H1 (cell line): ENCODE data around the gene PTPN9. TPM values are rescaled to one million over a fixed set of nuclear protein-coding genes. Genes with fewer than 3 reads are reported as not detected.

ENCODE experiments used
- ATF3 ChIP-seq: IDR thresholded peaks from 2 replicates; pipeline ENCODE4 v1.6.1; 2011; ENCODE audit warnings: low read depth, mild to moderate bottlenecking, low read length; ENCODE audit not compliant: insufficient read depth
- BACH1 ChIP-seq: IDR thresholded peaks from 2 replicates; pipeline ENCODE4 v1.6.1; 2012; ENCODE audit warnings: low read length, improper control_type of control experiment
- BRCA1 ChIP-seq: IDR thresholded peaks from 2 replicates; pipeline ENCODE4 v1.6.1; 2012; ENCODE audit warnings: low read depth, low read length, improper control_type of control experiment
- CBX5 ChIP-seq: fragments of 300-800, 300-1000 bp; sonication (generic); IDR thresholded peaks from 2 replicates; pipeline ENCODE4 v1.7.1; 2016; ENCODE audit warnings: antibody characterized with exemption, low read length, low read depth
- CBX8 ChIP-seq: fragments of 300-800, 300-1000 bp; sonication (generic); IDR thresholded peaks from 2 replicates; pipeline ENCODE4 v1.7.1; 2016; ENCODE audit warnings: low read depth, low read length, borderline replicate concordance
- CHD1 ChIP-seq: IDR thresholded peaks from 2 replicates; pipeline ENCODE4 v1.6.1; 2012; ENCODE audit warnings: low read depth, low read length, improper control_type of control experiment
- CHD2 ChIP-seq: IDR thresholded peaks from 2 replicates; pipeline ENCODE4 v1.6.1; 2012; ENCODE audit warnings: low read length, improper control_type of control experiment
- EZH2 ChIP-seq: fragments of 200-600 bp; sonication (generic); IDR thresholded peaks from 2 replicates; pipeline ENCODE4 v1.7.1; 2012; ENCODE audit warnings: low read depth, mild to moderate bottlenecking, moderate library complexity, low read length, inconsistent platforms; ENCODE audit not compliant: severe bottlenecking
- GTF2F1 ChIP-seq: IDR thresholded peaks from 2 replicates; pipeline ENCODE4 v1.6.1; 2012; ENCODE audit warnings: low read depth, low read length, improper control_type of control experiment, borderline replicate concordance
- JUN ChIP-seq: IDR thresholded peaks from 2 replicates; pipeline ENCODE4 v1.6.1; 2011; ENCODE audit warnings: low read depth, mild to moderate bottlenecking, improper control_type of control experiment, low read length
- KDM1A ChIP-seq: fragments of 200-600, 300-600 bp; sonication (generic); IDR thresholded peaks from 2 replicates; pipeline ENCODE4 v1.7.1; 2016; ENCODE audit warnings: mild to moderate bottlenecking, low read length, borderline replicate concordance
- MAFK ChIP-seq: IDR thresholded peaks from 2 replicates; pipeline ENCODE4 v1.6.1; 2012; ENCODE audit warnings: low read depth, mild to moderate bottlenecking, improper control_type of control experiment, low read length
- PHF8 ChIP-seq: fragments of 200-600 bp; sonication (generic); conservative IDR thresholded peaks from 2 replicates; pipeline ENCODE4 v1.7.1; 2012; ENCODE audit warnings: low read depth, mild to moderate bottlenecking, inconsistent platforms, low read length, moderate library complexity
- POLR2AphosphoS5 ChIP-seq: IDR thresholded peaks from 2 replicates; pipeline ENCODE4 v1.6.1; 2011; ENCODE audit warnings: low read depth, low read length
- RXRA ChIP-seq: IDR thresholded peaks from 2 replicates; pipeline ENCODE4 v1.6.1; 2011; ENCODE audit warnings: low read depth, mild to moderate bottlenecking, low read length, moderate library complexity; ENCODE audit not compliant: insufficient read depth
- SIX5 ChIP-seq: IDR thresholded peaks from 2 replicates; pipeline ENCODE4 v1.6.1; 2011; ENCODE audit warnings: mild to moderate bottlenecking, low read depth, low read length
- SRF ChIP-seq: IDR thresholded peaks from 2 replicates; pipeline ENCODE4 v1.6.1; 2011; ENCODE audit warnings: mild to moderate bottlenecking, low read depth, low read length, moderate library complexity
- TCF12 ChIP-seq: IDR thresholded peaks from 2 replicates; pipeline ENCODE4 v1.6.1; 2011; ENCODE audit warnings: low read depth, mild to moderate bottlenecking, low read length
- TEAD4 ChIP-seq: IDR thresholded peaks from 2 replicates; pipeline ENCODE4 v1.6.1; 2012; ENCODE audit warnings: low read depth, low read length, inconsistent platforms, mixed read lengths
- polyA plus RNA-seq, 7 experiments: library from polyadenylated mRNA; depleted of rRNA in 3 of 7; stranded (reverse) in 5 of 7; unstranded in 2 of 7; fragments of >200 nt in 5 of 7; fragments of 200-250 nt in 2 of 7; gene quantifications; 1 replicate in 5 of 7; 2 replicates in 1 of 7; 4 replicates in 1 of 7; pipeline versions ENCODE4 v1.2.1 to v1.2.3, GENCODE V29; 2011 to 2013; ENCODE audit warnings: missing spikeins in 2 of 7, mixed read lengths in 2 of 7
- total RNA-seq: library from RNA; stranded (reverse); fragmentation: NEBNext Ultra II Directional; extraction: Animal tissue kit (Norgen Biotek cat#: 25700); gene quantifications from 2 replicates; pipeline ENCODE4 v1.2.1, GENCODE V29; 2021

The PTPN9 gene
- total and polyA plus RNA-seq, 2 of the 8 experiments (the other 6 are each of a cell fraction or from before 2014, with no cell fraction given), result 46.6 to 57.4 TPM

- no peak for TF ChIP-seq CBX8
- TF ChIP-seq CBX5, result no peak
- peak; percentile 73; the same call in 1 of the 2 replicates for TF ChIP-seq POLR2AphosphoS5
- no peak for TF ChIP-seq ATF3
- TF ChIP-seq SIX5, result no peak
- no peak for TF ChIP-seq CHD1
- TF ChIP-seq BRCA1, result no peak
- no peak for TF ChIP-seq MAFK
- no peak for TF ChIP-seq GTF2F1
- no peak for TF ChIP-seq CHD2
- TF ChIP-seq TCF12, result no peak
- TF ChIP-seq TEAD4, result 0 out of 2 replicates have a peak, but pooled peaks have one; percentile 16
- peak; percentile 32; the same call in 1 of the 2 replicates for TF ChIP-seq PHF8
- TF ChIP-seq SRF, result no peak
- no peak for TF ChIP-seq BACH1
- TF ChIP-seq KDM1A, result no peak
- TF ChIP-seq JUN, result no peak
- TF ChIP-seq RXRA, result no peak
- TF ChIP-seq EZH2, result no peak
- TF ChIP-seq, all 59 proteins: peak for 10
Measured at GRCh38 chr15:75455982-75456531, 123.1 kb downstream of the PTPN9 start (continued).
